HL-60 (cell line): ENCODE measurements around the gene CAMKMT.

ENCODE experiments used
- DNase-seq, 2 experiments: peaks; one replicate each; pipeline ENCODE4 v3.0.0-alpha.2; 2010 to 2020; ENCODE audit warnings: low read depth in 1 of 2, low spot score in 1 of 2
- H3K27ac ChIP-seq: fragments of 250-450 bp; sonication (Bioruptor Pico); replicated peaks from 2 replicates; pipeline ENCODE4 v1.5.1; 2020; ENCODE audit warnings: mild to moderate bottlenecking, moderate library complexity
- H3K27me3 ChIP-seq: fragments of 250-450 bp; sonication (Bioruptor Pico); 2 replicates; pipeline ENCODE4 v1.5.1; 2021; ENCODE audit warnings: mild to moderate bottlenecking, moderate library complexity; ENCODE audit not compliant: insufficient read depth, poor library complexity, severe bottlenecking
- H3K4me3 ChIP-seq: replicated peaks from 2 replicates; pipeline ENCODE4 v1.5.1; 2011; ENCODE audit warnings: mild to moderate bottlenecking, control low read depth, low read length; ENCODE audit not compliant: insufficient read depth
- GABPA ChIP-seq: IDR thresholded peaks from 2 replicates; pipeline ENCODE4 v1.6.1; 2012; ENCODE audit warnings: low read depth
- POLR2AphosphoS5 ChIP-seq: IDR thresholded peaks from 2 replicates; pipeline ENCODE4 v1.6.1; 2012; ENCODE audit warnings: low read depth
- SPI1 ChIP-seq: IDR thresholded peaks from 2 replicates; pipeline ENCODE4 v1.6.1; 2012; ENCODE audit warnings: low read depth, mild to moderate bottlenecking, borderline replicate concordance
- TF ChIP-seq, protein P1 (sequence below): IDR thresholded peaks from 2 replicates; pipeline ENCODE4 v1.6.1; 2012; ENCODE audit warnings: low read depth; ENCODE audit not compliant: insufficient replicate concordance
- TF ChIP-seq, protein P2 (sequence below): IDR thresholded peaks from one replicate; pipeline ENCODE4 v1.5.1; 2011; ENCODE audit warnings: low read length, control low read depth, inconsistent platforms; ENCODE audit not compliant: insufficient read depth

CAMKMT gene

DNA sequence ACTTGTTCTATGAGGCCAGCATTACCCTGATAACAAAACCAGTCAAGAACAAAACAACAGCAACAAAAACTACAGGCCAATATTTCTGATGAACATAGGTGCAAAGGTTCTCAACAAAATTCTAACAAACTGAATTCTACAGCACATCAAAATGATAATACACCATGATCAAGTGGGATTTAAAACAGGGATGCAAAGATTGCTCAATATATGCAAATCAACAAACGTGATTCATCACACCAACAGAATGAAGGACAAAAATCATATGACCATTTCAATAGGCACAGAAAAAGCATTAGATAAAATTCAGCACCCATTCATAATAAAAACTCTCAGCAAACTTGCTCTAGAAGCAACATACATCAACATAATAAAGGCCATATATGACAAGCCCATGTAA, 173.6 kb downstream of the CAMKMT start:
- H3K27ac ChIP-seq: no peak overlapping the region
- H3K4me3 ChIP-seq: no peak overlapping the region
- TF ChIP-seq SPI1 (no peak), POLR2AphosphoS5 (no peak), GABPA (no peak)
- TF ChIP-seq, protein P1, sequence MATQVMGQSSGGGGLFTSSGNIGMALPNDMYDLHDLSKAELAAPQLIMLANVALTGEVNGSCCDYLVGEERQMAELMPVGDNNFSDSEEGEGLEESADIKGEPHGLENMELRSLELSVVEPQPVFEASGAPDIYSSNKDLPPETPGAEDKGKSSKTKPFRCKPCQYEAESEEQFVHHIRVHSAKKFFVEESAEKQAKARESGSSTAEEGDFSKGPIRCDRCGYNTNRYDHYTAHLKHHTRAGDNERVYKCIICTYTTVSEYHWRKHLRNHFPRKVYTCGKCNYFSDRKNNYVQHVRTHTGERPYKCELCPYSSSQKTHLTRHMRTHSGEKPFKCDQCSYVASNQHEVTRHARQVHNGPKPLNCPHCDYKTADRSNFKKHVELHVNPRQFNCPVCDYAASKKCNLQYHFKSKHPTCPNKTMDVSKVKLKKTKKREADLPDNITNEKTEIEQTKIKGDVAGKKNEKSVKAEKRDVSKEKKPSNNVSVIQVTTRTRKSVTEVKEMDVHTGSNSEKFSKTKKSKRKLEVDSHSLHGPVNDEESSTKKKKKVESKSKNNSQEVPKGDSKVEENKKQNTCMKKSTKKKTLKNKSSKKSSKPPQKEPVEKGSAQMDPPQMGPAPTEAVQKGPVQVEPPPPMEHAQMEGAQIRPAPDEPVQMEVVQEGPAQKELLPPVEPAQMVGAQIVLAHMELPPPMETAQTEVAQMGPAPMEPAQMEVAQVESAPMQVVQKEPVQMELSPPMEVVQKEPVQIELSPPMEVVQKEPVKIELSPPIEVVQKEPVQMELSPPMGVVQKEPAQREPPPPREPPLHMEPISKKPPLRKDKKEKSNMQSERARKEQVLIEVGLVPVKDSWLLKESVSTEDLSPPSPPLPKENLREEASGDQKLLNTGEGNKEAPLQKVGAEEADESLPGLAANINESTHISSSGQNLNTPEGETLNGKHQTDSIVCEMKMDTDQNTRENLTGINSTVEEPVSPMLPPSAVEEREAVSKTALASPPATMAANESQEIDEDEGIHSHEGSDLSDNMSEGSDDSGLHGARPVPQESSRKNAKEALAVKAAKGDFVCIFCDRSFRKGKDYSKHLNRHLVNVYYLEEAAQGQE: no peak
- TF ChIP-seq, protein P2, sequence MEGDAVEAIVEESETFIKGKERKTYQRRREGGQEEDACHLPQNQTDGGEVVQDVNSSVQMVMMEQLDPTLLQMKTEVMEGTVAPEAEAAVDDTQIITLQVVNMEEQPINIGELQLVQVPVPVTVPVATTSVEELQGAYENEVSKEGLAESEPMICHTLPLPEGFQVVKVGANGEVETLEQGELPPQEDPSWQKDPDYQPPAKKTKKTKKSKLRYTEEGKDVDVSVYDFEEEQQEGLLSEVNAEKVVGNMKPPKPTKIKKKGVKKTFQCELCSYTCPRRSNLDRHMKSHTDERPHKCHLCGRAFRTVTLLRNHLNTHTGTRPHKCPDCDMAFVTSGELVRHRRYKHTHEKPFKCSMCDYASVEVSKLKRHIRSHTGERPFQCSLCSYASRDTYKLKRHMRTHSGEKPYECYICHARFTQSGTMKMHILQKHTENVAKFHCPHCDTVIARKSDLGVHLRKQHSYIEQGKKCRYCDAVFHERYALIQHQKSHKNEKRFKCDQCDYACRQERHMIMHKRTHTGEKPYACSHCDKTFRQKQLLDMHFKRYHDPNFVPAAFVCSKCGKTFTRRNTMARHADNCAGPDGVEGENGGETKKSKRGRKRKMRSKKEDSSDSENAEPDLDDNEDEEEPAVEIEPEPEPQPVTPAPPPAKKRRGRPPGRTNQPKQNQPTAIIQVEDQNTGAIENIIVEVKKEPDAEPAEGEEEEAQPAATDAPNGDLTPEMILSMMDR: no peak
- H3K27me3 ChIP-seq: no peaks in the 10 kb centered on the region
- no peak for DNase-seq

DNA sequence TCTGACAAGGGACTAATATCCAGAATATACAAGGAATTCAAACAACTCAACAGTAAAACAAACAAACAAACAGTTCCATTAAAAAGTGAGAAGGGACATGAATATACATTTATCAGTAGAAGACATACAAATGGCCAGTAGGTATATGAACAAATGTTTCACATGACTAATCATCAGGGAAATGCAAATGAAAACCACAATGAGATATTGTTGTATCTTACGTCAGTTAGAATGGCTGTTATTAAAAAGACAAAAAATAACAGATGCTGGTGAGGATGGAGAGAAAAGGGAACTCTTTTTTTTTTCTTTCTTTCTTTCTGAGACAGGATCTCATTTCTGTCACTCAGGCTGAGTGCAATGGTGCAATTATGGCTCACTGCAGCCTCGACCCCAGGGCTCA, 175.5 kb downstream of the CAMKMT start:
- H3K4me3 ChIP-seq: no peak overlapping the region
- no peak for DNase-seq
- no peaks in the 10 kb centered on the region for H3K27me3 ChIP-seq
- no peak overlapping the region for H3K27ac ChIP-seq
- TF ChIP-seq GABPA (no peak), POLR2AphosphoS5 (no peak), SPI1 (no peak)
- TF ChIP-seq, protein P2: no peak

DNA sequence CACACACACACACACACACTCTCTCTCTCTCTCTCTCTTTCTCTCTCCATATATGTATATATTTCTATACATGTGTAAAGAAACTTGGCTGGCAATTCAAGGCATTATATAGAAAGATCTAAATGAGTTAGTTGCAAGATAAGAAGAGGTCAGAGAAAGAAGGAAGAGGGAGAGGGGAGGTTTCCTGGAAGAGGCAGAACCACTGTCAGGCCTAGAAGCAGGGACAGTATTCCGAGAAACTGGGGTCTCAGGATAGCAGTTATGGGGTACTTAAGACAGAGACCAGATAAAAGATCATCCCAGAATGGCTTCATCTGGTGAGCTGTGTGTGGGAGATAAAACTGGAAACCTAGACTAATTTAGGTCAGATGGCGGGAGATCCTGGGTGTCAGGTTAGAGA, 180.8 kb downstream of the CAMKMT start:
- TF ChIP-seq, protein P1: no peak
- TF ChIP-seq SPI1: no peak
- TF ChIP-seq, protein P2: no peak
- TF ChIP-seq GABPA: no peak
- TF ChIP-seq POLR2AphosphoS5: no peak
- H3K27me3 ChIP-seq: no peaks in the 10 kb centered on the region
- no peak for DNase-seq
- H3K4me3 ChIP-seq: no peak overlapping the region
- no peak overlapping the region for H3K27ac ChIP-seq
